ENCODE results near the gene IFITM2.
"Not testable (repeated sequence)": the region's sequence is repeated elsewhere in the genome, so short reads cannot be mapped to it uniquely, and the experiment has no call there.

Gene IFITM2

DNA sequence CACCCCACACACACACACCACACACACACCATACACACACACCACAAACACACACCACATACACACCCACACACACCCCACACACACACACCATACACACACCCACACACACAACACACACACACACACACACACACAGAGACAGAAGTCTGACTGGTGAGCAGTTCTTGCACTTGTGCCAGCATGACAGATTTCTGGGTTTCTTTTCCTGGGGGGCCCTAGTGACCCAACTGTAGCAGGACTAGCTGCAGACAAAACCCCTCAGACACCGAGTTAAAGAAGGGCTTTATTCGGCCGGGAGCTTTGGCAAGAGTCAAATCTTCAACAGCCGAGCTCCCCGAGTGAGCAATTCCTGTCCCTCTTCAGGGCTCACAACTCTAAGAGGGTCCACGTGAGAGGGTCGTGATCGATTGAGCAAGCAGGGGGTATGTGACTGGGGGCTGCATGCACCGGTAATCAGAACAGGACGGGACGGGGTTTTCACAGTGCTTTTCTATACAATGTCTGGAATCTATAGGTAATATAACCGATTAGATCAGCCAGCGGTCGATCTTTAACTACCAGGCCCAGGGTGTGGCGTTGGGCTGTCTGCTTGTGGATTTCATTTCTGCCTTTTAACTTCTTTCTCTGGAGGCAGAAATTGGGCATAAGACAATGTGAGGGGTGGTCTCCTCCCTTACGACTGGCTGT lies 42.6 kb downstream of the IFITM2 start:
- DNase-seq: not testable (repeated sequence)

DNA sequence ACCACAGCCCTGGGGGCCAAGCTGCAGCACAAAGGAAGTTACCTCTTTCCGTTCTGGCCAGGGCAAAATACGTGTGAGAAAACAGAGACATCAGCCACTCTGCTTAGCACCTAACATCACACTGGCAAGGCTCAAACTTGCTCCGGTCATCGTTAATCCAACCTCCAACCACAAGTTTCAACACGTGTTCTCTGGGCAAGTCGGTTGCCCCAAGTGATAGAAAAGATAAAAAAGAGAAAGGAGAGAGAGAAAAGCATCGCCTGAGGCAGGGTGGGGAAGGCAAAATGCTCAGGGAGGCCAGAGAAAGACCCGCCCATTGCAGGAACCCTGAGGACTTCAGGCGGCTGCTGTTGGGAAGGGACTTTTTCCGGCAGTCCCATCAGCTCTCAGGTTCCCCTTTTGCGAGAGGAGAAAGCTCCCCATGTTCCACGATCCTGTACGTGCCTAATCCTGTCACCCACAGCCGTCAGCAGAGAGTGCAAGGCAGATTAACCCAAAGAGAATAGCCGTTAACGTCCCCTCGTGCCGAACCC lies 43.2 kb downstream of the IFITM2 start:
- no peak for DNase-seq

DNA sequence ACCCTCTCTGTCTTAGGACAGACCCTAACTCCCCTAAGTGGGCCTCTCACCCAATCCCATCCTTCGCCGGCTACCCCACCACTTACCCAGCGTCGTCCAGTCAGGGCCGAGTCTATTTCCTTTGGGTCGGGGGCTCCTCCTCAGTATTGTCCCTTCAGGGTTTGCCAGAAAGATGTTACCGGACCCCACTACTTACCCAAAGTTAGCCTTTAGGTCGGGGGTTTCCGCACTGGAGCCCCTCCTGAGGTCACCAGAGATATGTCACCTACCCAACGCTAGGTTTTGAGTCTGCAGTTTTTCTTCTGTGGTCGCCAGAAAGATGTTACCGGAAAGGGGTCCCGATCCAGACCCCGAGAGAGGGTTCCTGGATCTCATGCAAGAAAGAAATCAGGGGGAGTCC lies 43.8 kb downstream of the IFITM2 start:
- DNase-seq: no peak

DNA sequence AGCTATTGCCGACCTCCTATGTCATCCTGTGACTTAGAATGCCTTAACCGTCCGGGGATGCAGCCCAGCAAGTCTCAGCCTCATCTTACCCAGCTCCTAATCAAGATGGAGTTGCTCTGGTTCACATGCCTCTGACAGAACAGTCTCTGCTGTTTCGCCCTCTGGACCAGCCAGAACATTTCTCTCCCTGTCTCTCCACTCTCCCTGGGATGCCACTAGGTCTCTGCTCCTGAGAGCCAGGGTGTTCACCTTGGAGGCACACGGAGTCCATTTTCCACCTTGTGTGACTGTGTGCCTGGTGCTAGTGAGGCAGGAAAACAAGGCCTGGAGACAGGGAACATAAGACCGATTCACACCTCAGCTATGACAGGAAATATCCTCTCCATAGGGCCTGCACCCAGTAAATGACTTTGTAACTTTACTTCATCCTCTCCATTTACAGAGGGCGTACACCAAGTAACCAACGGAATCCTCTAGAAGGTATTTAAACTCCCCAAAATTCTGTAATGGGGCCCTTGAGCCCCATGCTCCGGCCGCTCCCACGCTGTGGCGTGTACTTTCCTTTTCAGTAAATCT lies 44.9 kb downstream of the IFITM2 start:
- DNase-seq: no peak

DNA sequence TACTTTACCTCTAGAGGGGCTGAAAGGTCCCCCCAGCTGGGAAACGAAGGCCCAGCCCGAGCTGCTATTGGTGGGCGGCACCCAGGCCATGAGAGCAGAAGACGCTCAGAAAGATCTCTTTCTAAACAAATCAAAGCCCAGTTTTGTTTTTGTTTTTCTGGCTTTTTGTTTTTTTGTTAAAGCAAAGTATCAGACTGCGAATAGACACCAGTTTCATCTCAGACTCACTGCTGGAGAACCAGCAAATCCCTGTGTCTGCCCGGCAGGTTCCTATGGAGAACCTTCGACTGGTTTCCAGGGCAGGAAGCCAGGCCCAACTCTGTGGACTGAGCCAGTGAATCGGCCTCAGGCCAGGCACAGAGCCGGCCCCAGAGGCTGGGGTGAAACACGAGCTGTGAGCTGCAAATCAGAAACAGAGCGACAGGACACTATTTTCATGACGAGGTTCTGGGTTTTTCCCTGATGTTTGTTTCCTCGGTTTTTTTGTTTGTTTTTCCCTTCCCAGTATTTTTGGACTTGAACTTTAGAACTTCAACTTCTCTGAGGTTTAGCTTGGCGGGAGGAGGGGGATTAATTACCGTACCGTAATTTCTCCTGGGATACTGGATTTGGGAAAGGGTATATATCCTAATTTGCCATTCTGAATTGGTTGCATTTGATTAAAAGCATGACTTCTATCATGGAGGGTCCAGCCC lies 45.7 kb downstream of the IFITM2 start:
- DNase-seq: no peak

DNA sequence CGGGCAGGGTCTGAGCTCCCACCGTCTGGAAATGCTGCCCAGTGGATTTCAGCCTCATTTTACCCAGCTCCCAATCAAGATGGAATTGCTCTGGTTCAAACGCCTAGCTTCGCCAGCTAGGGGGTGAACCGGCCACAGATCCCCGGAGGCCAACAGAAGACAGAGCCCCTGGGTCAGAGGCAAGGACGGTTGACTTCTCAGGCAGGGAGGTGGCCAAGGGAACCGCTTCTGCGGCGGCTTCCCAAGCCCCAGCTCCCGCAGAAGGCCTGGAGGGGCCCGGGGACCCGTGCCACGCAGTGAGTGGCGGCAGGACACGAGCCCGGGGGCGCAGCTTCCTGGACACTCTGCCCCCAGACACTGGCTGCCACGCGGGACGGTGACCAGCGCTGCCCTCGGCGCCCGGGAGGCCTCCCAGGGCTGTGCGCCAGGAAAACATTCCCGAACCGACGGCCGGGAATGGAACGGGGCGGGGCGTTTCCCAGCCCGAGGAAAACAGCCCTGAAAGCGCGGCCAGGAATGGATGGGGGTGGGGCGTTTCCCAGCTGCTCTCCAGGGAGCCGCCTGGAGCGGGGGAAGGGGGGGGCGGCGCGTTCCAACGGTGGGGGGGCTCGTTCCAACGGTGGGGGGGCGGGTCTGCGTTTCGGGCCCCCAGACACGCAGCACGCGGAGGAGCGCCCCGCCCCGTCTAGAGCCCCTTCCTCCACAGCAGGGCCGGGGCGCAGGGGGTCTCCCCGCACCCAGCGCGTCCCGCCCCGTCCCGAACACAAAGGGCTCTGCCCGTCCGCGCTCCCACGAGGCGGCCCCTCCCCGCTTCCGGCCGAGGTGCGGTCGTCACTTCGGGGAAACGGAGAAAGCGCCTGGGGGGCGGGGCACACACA lies 48.2 kb downstream of the IFITM2 start:
- peak; percentile 81 for DNase-seq

DNA sequence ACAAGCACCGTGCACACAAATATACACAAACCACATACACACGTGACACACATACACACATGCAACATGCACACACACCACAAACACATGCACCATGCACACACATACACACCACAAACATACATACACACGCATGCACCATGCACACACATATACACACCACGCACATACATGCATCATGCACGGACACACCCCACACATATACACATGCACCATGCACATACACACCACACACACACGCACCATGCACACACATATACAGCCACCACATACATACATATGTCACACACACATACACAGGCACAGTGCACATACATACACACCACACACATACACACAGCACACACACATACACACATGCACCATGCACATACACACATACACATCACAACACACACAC lies 49.0 kb downstream of the IFITM2 start:
- DNase-seq: no peak

DNA sequence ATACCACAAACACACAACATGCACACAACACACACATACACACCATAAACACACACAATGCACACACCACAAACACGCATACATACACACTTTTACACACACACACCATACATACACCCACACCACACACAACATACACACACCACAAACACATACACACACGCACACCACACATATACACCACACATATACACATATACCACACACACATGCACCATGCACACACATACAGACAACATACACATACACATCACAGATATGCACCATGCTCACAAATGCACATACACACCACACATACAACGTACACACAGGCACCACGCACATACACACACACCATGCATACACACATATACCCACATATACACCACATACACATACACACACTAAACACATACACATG lies 50.0 kb downstream of the IFITM2 start:
- DNase-seq: no peak

DNA sequence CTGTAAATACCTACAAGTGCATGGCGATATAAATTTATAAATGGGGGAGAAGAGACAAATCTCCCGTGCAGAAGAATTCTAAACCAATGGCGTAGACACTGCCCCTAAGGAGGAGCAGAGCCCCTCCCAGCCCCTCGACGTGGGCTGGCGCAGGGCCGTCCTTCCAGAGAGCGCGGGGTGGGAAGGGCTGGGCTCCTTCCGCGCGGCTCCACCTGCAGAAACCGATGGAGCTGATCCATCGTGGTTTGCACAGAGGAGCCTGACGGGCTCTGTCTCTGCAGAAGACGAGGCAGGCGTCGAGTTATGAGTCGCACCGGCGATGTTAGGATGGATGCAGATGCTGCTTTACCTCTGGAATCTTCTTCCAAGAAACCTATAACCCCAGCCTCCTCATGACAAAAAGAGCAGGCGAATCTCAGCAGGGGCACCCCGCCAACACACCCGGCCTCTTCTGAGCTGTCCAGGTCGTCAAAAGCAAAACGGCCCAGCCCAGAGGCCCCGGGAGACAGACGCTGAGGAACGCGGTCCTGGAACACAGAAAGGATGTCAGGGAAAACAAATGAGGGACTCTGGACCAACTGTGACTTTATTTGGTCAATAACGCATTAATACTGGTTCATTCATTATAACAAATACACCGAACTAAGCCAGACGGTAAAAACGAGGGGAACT lies 50.6 kb downstream of the IFITM2 start:
- DNase-seq: no peak

All from NCI-H69 (cell line).